Dendritic cell treated with granulocyte-macrophage colony-stimulating factor and Interleukin-4, amounts not matched to agents 40 ng/mL and 50 ng/mL, for 4 days (primary cell): ENCODE results near the gene NDUFB2.
"Not testable (repeated sequence)": the region's sequence is repeated elsewhere in the genome, so short reads cannot be mapped to it uniquely, and the experiment has no call there.

ENCODE experiments used
- H3K27ac Mint-ChIP-seq: one replicate; pipeline ENCODE4 v1.8.0; 2022; ENCODE audit warnings: mild to moderate bottlenecking, mixed read lengths
- H3K27me3 Mint-ChIP-seq: one replicate; pipeline ENCODE4 v1.8.0; 2022; ENCODE audit warnings: mild to moderate bottlenecking, mixed read lengths
- H3K36me3 Mint-ChIP-seq: one replicate; pipeline ENCODE4 v1.8.0; 2022; ENCODE audit warnings: low read depth, mixed read lengths
- H3K4me1 Mint-ChIP-seq: one replicate; pipeline ENCODE4 v1.8.0; 2022; ENCODE audit warnings: low read depth, mixed read lengths
- H3K4me3 Mint-ChIP-seq: one replicate; pipeline ENCODE4 v1.8.0; 2022; ENCODE audit warnings: mild to moderate bottlenecking, moderate library complexity, mixed read lengths
- H3K9me3 Mint-ChIP-seq: one replicate; pipeline ENCODE4 v1.8.0; 2022; ENCODE audit warnings: mixed read lengths
- intact Hi-C: fragments of 100-400 bp; cut with micrococcal nuclease; formaldehyde crosslinking; loops from one replicate; pipeline ENCODE4 v1.15.0; 2022

NDUFB2 gene

GRCh38 chr7:140662938-140663337, 33.6 kb upstream of the NDUFB2 start:
- H3K4me3 Mint-ChIP-seq, H3K36me3 Mint-ChIP-seq, H3K4me1 Mint-ChIP-seq, H3K9me3 Mint-ChIP-seq, intact Hi-C loops, H3K27ac Mint-ChIP-seq: not testable (repeated sequence)
- peaks cover 17% of the 10 kb centered on the region for H3K27me3 Mint-ChIP-seq

GRCh38 chr7:140667476-140667875, 29.0 kb upstream of the NDUFB2 start:
- intact Hi-C loops = no loop called here
- H3K27me3 Mint-ChIP-seq = peaks cover 9% of the 10 kb centered on the region
- peaks cover 11% of the 10 kb centered on the region for H3K4me1 Mint-ChIP-seq
- no peak overlapping the region for H3K4me3 Mint-ChIP-seq
- no peaks in the 10 kb centered on the region for H3K36me3 Mint-ChIP-seq
- H3K9me3 Mint-ChIP-seq = no peaks in the 10 kb centered on the region
- no peak overlapping the region for H3K27ac Mint-ChIP-seq

GRCh38 chr7:140668641-140669040, 27.9 kb upstream of the NDUFB2 start:
- peaks cover 14% of the 10 kb centered on the region for H3K4me1 Mint-ChIP-seq
- H3K9me3 Mint-ChIP-seq = no peaks in the 10 kb centered on the region
- H3K4me3 Mint-ChIP-seq = no peak overlapping the region
- intact Hi-C loops = no loop called here
- H3K27me3 Mint-ChIP-seq = peaks cover 7% of the 10 kb centered on the region
- H3K27ac Mint-ChIP-seq = no peak overlapping the region
- H3K36me3 Mint-ChIP-seq = no peaks in the 10 kb centered on the region

GRCh38 chr7:140669352-140669751, 27.2 kb upstream of the NDUFB2 start:
- Mint-ChIP-seq H3K27me3 (peaks cover 5% of the 10 kb centered on the region), H3K9me3 (no peaks in the 10 kb centered on the region), H3K4me1 (peaks cover 21% of the 10 kb centered on the region), H3K4me3 (no peak overlapping the region), H3K36me3 (no peaks in the 10 kb centered on the region), H3K27ac (no peak overlapping the region)
- intact Hi-C loops = no loop called here

- not testable (repeated sequence) for H3K27ac Mint-ChIP-seq
These were observed 26.6 kb upstream of the NDUFB2 start for GRCh38 chr7:140669862-140670261.

GRCh38 chr7:140670343-140670935, 26.1 kb upstream of the NDUFB2 start:
- Mint-ChIP-seq H3K27me3 (no peaks in the 10 kb centered on the region), H3K27ac (no peak overlapping the region), H3K4me1 (peaks cover 32% of the 10 kb centered on the region), H3K36me3 (no peaks in the 10 kb centered on the region), H3K9me3 (no peaks in the 10 kb centered on the region), H3K4me3 (no peak overlapping the region)
- intact Hi-C loops = no loop called here

More at GRCh38 chr7:140669862-140670261, 26.6 kb upstream of the NDUFB2 start:
- H3K4me3 Mint-ChIP-seq, intact Hi-C loops, H3K27me3 Mint-ChIP-seq, H3K9me3 Mint-ChIP-seq, H3K36me3 Mint-ChIP-seq: not testable (repeated sequence)
- H3K4me1 Mint-ChIP-seq = peaks cover 26% of the 10 kb centered on the region

DNA sequence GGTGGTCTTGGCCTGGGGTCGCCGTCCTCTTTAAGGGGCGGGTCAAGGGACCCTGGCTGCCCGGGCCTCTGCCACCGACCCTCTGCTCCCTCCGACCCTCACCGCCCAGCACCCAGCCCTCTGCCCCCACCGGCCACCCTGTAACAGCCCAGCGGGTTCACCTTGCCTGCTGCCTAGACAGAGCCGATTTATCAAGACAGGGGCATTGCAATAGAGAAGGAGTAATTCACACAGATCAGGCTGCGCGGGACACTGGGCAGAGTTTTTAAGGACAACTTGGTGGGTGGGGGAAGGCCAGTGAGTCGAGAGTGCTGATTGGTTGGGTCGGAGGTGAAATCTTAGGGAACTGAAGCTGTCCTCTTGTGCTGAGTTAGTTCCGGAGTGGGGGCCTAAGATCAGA, 24.5 kb upstream of the NDUFB2 start:
- H3K4me3 Mint-ChIP-seq = peak overlapping the region; percentile 59
- intact Hi-C loops = loop anchor here (2.0 kb wide), 1 partner anchor 13 kb away; no protein-coding TSS in a partner anchor
- H3K36me3 Mint-ChIP-seq = peaks cover 8% of the 10 kb centered on the region

GRCh38 chr7:140672382-140673062, 24.0 kb upstream of the NDUFB2 start, which contains the start of gene ADCK2:
Gene ADCK2, plus strand, starts transcription at chr7:140672945. Its CDS starts 386 bp downstream, at chr7:140673331.
- H3K4me3 Mint-ChIP-seq = peak within 1 kb of the TSS; percentile 92
- H3K9me3 Mint-ChIP-seq = no peaks in the 10 kb centered on the region
- H3K27ac Mint-ChIP-seq = peak within 1 kb of the TSS; percentile 87
- intact Hi-C loops = loop anchor here (2.0 kb wide), 1 partner anchor 14 kb away; no protein-coding TSS in a partner anchor
- H3K4me1 Mint-ChIP-seq = peaks cover 49% of the 10 kb centered on the region
- peaks cover 10% of the 10 kb centered on the region for H3K36me3 Mint-ChIP-seq
- no peaks in the 10 kb centered on the region for H3K27me3 Mint-ChIP-seq

More for the DNA sequence above, 24.5 kb upstream of the NDUFB2 start:
- peak overlapping the region; percentile 87 for H3K27ac Mint-ChIP-seq
- H3K27me3 Mint-ChIP-seq = no peaks in the 10 kb centered on the region
- H3K9me3 Mint-ChIP-seq = no peaks in the 10 kb centered on the region
- peaks cover 47% of the 10 kb centered on the region for H3K4me1 Mint-ChIP-seq

DNA sequence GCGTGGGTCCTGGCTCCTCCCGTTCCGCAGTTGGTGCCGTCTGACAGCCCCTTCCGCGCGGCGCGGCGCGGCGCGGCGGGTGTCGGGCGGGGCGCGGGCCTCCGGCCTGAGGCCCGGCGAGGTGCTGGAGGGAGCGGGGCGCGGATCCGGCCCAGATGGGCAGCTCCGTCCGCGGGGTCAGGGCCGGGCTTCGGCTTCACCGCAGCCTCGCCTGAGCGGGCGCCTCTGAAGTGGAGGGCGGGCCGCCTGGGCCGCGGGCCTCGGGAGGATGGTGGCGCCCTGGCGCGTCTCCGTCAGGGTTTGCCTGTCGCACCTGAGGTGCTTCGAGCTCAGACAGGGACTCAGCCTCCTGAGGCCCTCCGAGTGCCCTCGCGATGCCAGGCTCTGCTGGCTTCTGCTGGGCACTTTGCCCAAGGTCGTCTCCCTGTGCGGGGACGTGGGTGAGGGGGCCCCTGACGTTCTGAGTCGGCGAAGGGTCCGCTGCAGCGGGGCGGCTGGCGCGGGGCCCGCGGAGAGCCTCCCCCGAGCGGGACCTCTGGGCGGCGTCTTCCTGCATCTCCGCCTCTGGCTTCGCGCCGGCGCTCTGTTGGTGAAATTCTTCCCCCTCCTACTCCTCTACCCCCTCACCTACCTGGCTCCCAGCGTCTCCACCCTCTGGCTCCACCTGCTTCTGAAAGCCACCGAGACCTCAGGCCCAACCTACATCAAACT, 23.3 kb upstream of the NDUFB2 start:
- intact Hi-C loops = loop anchor here (2.0 kb wide), 1 partner anchor 14 kb away; no protein-coding TSS in a partner anchor
- no peaks in the 10 kb centered on the region for H3K9me3 Mint-ChIP-seq
- H3K4me3 Mint-ChIP-seq = peak overlapping the region; percentile 92
- H3K27me3 Mint-ChIP-seq = no peaks in the 10 kb centered on the region
- H3K27ac Mint-ChIP-seq = peak overlapping the region; percentile 87
- peaks cover 56% of the 10 kb centered on the region for H3K4me1 Mint-ChIP-seq
- H3K36me3 Mint-ChIP-seq = peaks cover 17% of the 10 kb centered on the region

DNA sequence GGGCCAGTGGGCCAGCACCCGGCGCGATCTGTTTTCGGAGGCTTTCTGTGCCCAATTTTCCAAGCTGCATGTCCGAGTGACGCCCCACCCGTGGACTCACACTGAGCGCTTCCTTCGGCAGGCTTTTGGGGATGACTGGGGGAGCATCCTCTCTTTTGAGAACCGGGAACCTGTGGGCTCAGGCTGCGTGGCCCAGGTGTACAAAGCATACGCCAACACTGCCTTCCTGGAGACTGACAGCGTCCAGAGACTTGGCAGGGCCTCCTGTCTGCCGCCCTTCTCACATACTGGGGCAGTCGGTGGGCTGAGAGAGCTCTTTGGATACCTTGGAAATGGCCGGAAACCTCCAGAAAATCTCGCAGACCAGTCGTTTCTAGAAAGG, 22.7 kb upstream of the NDUFB2 start:
- no peaks in the 10 kb centered on the region for H3K9me3 Mint-ChIP-seq
- peaks cover 56% of the 10 kb centered on the region for H3K4me1 Mint-ChIP-seq
- no peaks in the 10 kb centered on the region for H3K27me3 Mint-ChIP-seq
- peak overlapping the region; percentile 87 for H3K27ac Mint-ChIP-seq
- peak overlapping the region; percentile 92 for H3K4me3 Mint-ChIP-seq
- intact Hi-C loops = loop anchor here (2.0 kb wide), 1 partner anchor 15 kb away; no protein-coding TSS in a partner anchor
- peaks cover 22% of the 10 kb centered on the region for H3K36me3 Mint-ChIP-seq

GRCh38 chr7:140674356-140674800, 22.1 kb upstream of the NDUFB2 start:
- Mint-ChIP-seq H3K9me3 (no peaks in the 10 kb centered on the region), H3K27me3 (no peaks in the 10 kb centered on the region), H3K27ac (peak overlapping the region; percentile 57), H3K36me3 (peaks cover 28% of the 10 kb centered on the region), H3K4me1 (peaks cover 56% of the 10 kb centered on the region), H3K4me3 (peak overlapping the region; percentile 92)
- intact Hi-C loops = no loop called here

DNA sequence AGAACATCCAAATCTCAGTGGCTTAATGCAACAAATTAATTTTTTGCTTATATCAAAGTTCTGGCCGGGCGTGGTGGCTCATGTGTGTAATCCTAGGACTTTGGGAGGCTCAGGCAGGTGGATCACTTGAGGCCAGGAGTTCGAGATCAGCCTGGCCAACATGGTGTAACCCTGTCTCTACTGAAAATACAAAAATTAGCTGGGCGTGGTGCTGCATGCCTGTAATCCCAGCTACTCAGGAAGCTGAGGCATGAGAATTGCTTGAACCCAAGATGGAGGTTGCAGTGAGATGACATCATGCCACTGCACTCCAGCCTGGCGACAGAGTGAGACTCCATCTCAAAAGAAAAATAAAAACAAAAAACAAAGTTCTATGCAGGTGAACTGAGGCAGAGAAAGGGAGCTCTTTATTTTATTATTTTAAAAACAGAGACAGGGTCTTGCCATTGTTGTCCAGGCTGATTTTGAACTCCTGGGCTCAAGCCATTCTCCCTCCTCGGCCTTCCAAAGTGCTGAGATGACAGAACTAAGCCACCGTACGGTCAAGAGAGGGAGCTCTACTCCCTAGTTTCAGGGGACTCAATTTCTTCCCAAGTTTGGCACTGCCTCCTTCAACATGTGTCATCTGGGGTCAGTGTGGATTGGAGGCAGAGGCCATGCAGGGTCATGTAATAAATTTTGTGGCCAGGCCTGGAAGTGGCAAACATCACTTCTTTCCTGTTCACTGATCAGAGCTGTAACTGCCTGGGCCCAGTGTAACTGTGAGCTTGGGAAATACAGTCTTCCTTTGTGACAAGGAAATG, 21.4 kb upstream of the NDUFB2 start:
- Mint-ChIP-seq H3K9me3 (no peaks in the 10 kb centered on the region), H3K27ac (peak overlapping the region; percentile 57), H3K4me1 (peaks cover 56% of the 10 kb centered on the region), H3K4me3 (peak overlapping the region; percentile 48), H3K27me3 (no peaks in the 10 kb centered on the region), H3K36me3 (peaks cover 36% of the 10 kb centered on the region)
- intact Hi-C loops = no loop called here

- peaks cover 42% of the 10 kb centered on the region for H3K36me3 Mint-ChIP-seq
- H3K27me3 Mint-ChIP-seq = no peaks in the 10 kb centered on the region
- peaks cover 56% of the 10 kb centered on the region for H3K4me1 Mint-ChIP-seq
- no peak overlapping the region for H3K4me3 Mint-ChIP-seq
- H3K27ac Mint-ChIP-seq = peak overlapping the region; percentile 57
- intact Hi-C loops = loop anchor here (2.0 kb wide), 1 partner anchor 21 kb away; the partner anchor contains the start of gene NDUFB2
- H3K9me3 Mint-ChIP-seq = no peaks in the 10 kb centered on the region
These were observed 20.8 kb upstream of the NDUFB2 start for GRCh38 chr7:140675726-140676125.
